GM18861 (cell line): ENCODE measurements around the gene SNED1.

Source experiments
- ATAC-seq: cut with Tn5 transposase; IDR thresholded peaks from one replicate; pipeline ENCODE4 v1.9.1; 2021; ENCODE audit not compliant: unreplicated experiment

The SNED1 gene

DNA sequence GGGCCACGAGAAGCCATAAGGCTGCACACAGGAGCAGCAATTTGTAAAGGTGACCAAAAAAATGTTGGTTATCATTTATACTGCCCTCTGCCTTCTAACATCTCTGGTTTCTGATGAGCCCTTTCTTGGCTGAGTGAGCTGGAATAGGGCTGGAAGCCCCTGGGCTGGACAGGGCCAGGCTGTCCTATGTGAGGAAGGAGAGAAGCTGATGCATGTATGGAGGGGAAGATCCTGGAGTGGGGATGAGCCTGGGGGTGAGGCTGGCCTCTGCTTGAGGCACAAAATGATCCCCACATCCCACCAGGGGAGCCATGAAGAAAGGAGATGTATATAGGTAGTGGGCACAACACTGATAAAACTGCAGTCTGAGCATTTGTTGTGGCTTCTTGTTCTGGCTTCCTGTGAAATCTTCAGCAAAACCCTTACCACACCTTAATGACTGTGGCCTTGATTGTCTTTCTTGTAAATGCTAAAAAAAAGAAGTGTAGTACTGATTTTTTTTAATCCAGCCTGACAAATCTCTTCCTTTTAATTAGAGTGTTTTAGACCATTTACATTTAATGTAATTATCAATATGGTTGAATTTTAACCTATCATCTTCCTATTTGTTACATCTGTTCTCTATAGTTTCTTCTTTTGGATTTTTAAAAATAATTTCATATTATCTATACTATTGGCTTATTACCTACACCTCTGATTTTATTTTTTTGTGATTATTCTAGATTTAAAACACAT, 5.6 kb downstream of the SNED1 start:
- no peak for ATAC-seq

GRCh38 chr2:241005569-241005968, 7.2 kb downstream of the SNED1 start:
- no peak for ATAC-seq

DNA sequence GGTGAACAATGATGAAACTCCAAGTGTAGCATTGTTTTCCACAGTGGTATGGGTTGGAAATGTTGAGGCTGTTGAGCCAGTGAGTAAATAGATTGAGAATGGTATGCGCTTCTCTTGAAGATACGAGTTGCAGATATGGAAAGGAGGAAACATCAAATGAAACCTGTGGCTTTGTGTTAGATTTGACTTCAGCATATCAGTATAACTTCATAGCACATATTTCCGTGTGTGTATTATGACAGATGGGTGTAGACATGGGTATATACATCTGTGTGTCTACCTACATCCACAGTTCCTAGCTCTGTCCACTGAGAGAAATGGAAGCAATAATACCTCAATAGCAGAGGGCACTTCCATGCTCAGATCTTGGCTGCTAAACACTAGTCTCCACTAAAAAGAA, 8.0 kb downstream of the SNED1 start:
- ATAC-seq = no peak

GRCh38 chr2:241007111-241007510, 8.7 kb downstream of the SNED1 start:
- no peak for ATAC-seq

- no peak for ATAC-seq
These were observed 9.7 kb downstream of the SNED1 start for GRCh38 chr2:241007880-241008710.

- no peak for ATAC-seq
These were observed 10.3 kb downstream of the SNED1 start for GRCh38 chr2:241008711-241009121.

DNA sequence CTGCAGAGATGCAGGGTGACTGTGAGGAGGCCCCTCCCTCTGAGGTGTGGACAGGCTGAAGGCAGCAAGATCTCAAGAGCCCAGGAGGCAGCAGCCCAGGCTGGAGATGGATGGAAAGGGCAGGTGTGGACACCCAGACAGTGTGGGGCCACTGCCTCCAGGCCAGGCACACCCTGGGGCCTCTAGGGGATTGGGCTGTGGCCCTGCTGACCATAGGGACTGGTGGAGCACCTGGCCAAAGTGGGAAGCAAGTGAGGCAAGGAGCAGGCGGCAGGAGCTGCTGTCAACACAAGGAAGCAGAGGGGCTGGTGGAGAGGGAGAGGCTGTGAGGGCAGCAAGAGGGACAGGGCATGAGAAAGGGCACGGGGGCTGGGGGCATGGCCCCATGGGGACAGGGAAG, 10.8 kb downstream of the SNED1 start:
- ATAC-seq = no peak

DNA sequence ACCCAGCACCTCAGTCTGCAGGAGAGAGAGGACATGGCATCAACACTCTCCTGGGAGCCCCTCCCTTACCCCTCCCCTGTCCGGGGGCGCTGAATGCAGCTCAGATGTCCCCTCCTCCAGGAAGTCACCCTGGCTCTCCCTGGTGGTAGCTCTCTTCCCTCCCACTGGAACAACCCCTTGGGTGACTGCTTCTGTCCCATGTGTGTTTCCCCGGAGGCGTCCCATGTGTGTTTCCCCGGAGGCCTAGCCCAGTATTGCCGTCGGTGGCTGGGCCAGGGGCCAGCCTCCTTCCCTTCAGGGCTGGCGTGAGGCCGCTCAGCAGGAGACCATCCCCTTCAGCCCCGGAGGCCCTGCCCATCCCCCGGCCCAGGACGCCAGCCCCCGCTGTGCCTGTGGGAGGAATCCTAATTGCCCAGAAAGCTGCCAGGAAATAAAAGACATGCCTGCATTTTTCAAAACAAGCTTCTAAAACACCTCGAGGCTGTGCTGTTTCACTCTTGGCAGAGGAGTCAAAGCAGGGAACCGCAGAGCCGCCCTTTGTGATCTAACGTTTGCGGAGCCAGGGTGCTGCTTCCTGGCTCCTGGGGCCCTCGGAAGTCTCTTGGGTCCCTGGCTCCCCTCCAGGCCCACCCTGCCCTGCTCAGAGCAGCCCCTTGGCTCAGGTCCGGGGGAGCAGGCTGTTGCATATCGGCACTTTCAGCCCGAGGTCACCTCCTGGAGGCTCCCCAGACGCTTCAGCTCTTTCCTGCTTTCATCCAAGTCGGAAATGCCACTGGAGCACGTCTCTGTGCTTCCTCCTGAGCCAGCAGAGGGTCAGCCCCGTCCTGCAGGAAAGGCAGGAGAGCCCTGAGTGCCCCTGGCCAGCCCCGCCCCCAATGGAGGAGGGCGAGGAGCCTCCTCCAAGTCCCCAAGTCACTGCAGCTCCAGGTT, 11.4 kb downstream of the SNED1 start:
- no peak for ATAC-seq

- ATAC-seq = no peak
These were observed 12.3 kb downstream of the SNED1 start for GRCh38 chr2:241010531-241011295.

- no peak for ATAC-seq
These were observed 12.8 kb downstream of the SNED1 start for GRCh38 chr2:241011296-241011600.

GRCh38 chr2:241011751-241012510, 13.5 kb downstream of the SNED1 start:
- ATAC-seq = no peak

DNA sequence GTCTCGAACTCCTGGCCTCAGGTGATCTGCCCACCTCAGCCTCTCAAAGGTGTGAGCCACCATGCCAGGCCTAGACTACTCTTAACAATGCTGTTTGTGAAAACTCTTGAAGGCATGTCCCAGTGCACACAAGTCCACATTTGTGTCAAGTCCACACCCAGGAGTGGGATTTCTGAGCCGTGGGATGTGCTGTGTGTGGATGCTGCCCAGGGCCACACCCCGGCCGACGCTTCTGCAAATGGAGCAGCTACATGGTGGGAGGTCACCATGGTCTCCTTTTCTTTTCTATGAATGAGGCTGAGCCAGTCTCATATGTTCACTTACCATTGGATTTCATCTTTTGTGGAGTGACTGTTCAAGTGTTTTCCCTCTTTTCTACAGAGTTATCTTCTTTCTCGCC, 15.8 kb downstream of the SNED1 start:
- no peak for ATAC-seq

DNA sequence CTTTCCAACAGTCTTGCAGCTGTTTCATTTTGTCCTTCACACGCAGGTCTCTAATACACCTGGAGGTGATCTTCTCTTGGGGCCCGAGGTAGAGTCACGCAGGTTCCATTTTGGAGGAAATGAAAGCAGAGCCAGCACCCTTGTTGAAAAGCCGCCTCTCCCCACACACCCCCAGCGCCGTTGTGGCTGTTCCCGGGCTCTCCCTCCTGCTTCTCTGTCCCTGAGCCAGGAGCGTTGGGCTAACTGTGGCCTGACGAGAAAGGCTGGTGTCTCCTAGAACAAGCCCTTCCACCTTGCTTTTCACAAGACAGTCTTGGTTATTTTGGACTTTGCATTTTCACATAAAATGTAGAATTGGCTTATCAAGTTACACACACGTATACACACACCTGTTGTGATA, 16.3 kb downstream of the SNED1 start:
- ATAC-seq = no peak

DNA sequence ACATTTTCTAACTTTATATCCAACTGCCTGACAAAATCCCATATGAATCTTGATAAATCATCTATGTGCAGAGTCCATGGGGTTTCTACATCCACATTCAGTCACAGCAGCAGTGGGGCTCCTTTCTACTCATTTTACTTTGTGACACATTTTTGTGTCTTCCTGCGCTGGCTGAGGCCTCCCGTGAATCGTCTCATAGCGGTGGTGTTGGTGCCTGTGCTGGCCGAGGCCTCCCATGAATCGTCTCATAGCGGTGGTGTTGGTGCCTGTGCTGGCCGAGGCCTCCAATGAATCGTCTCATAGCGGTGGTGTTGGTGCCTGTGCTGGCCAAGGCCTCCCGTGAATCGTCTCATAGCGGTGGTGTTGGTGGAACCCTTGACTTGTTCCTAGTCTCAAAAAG, 17.0 kb downstream of the SNED1 start:
- ATAC-seq = no peak

- no peak for ATAC-seq
These were observed 19.0 kb downstream of the SNED1 start for GRCh38 chr2:241017228-241017940.

- no peak for ATAC-seq
These were observed 19.9 kb downstream of the SNED1 start for GRCh38 chr2:241018051-241018891.

GRCh38 chr2:241019441-241020139, 21.2 kb downstream of the SNED1 start:
- no peak for ATAC-seq

- no peak for ATAC-seq
These were observed 21.8 kb downstream of the SNED1 start for GRCh38 chr2:241020201-241020600.
